Measurements from ENCODE around the gene SLCO3A1. TPM values are rescaled to one million over a fixed set of nuclear protein-coding genes. Genes with fewer than 3 reads are reported as not detected.

SLCO3A1 gene
- total RNA-seq, 1 experiment from 2014 or later: not detected

GRCh38 chr15:92153620-92154019, 300.1 kb downstream of the SLCO3A1 start:
- peaks cover 8% of the 10 kb centered on the region for H3K4me1 Mint-ChIP-seq (ENCODE audit: low read depth, unreplicated experiment)
- no TSS peak for BruUV-seq (replicated peaks)
- H3K9me3 Mint-ChIP-seq (ENCODE audit: unreplicated experiment): no peaks in the 10 kb centered on the region
- no peak for DNase-seq
- H3K27me3 Mint-ChIP-seq (ENCODE audit: insufficient read depth, unreplicated experiment): peaks cover 4% of the 10 kb centered on the region
- Histone ChIP-seq H3K4me1 (peaks cover 8% of the 10 kb centered on the region; the same call in 1 of the 2 replicates), H3K9me3 (no peaks in the 10 kb centered on the region), H3K27me3 (replicated peaks; ENCODE audit: control insufficient read depth, insufficient read depth, low read length) (no peaks in the 10 kb centered on the region), H3K4me3 (ENCODE audit: low read depth, low read length) (no peak overlapping the region), H3K36me3 (ENCODE audit: control insufficient read depth, insufficient read depth, low read length) (no peaks in the 10 kb centered on the region)
- CTCF ChIA-PET: no interaction called here
- no peak overlapping the region for H3K27ac Mint-ChIP-seq (ENCODE audit: unreplicated experiment)
- no peak overlapping the region for H3K4me3 Mint-ChIP-seq (ENCODE audit: unreplicated experiment)
- TF ChIP-seq CTCF (IDR thresholded peaks at IDR 0.05; ENCODE audit: insufficient read depth in 1 of 2, low read depth in 1 of 2, low read length in 1 of 2, severe bottlenecking in 1 of 2, unreplicated experiment in 1 of 2): no peak
- intact Hi-C loops (cut with micrococcal nuclease; ENCODE audit: unreplicated experiment): no loop called here
- no peaks in the 10 kb centered on the region for H3K36me3 Mint-ChIP-seq (ENCODE audit: insufficient read depth, unreplicated experiment)
- POLR2A ChIA-PET: no interaction called here

- no peak for DNase-seq
- no peak overlapping the region for H3K27ac Mint-ChIP-seq (ENCODE audit: unreplicated experiment)
- no TSS peak for BruUV-seq (replicated peaks)
- no peaks in the 10 kb centered on the region for H3K36me3 Mint-ChIP-seq (ENCODE audit: insufficient read depth, unreplicated experiment)
- H3K4me1 ChIP-seq: peaks cover 13% of the 10 kb centered on the region; the same call in 1 of the 2 replicates
- peaks cover 11% of the 10 kb centered on the region for H3K4me1 Mint-ChIP-seq (ENCODE audit: low read depth, unreplicated experiment)
- H3K36me3 ChIP-seq (ENCODE audit: control insufficient read depth, insufficient read depth, low read length): no peaks in the 10 kb centered on the region
- H3K4me3 ChIP-seq (ENCODE audit: low read depth, low read length): no peak overlapping the region
- H3K9me3 Mint-ChIP-seq (ENCODE audit: unreplicated experiment): no peaks in the 10 kb centered on the region
- H3K4me3 Mint-ChIP-seq (ENCODE audit: unreplicated experiment): no peak overlapping the region
- no peak for TF ChIP-seq CTCF (IDR thresholded peaks at IDR 0.05; ENCODE audit: insufficient read depth in 1 of 2, low read depth in 1 of 2, low read length in 1 of 2, severe bottlenecking in 1 of 2, unreplicated experiment in 1 of 2)
- ChIA-PET CTCF (no interaction called here), POLR2A (no interaction called here)
- peaks cover 4% of the 10 kb centered on the region for H3K27me3 Mint-ChIP-seq (ENCODE audit: insufficient read depth, unreplicated experiment)
- intact Hi-C loops (cut with micrococcal nuclease; ENCODE audit: unreplicated experiment): no loop called here
- H3K9me3 ChIP-seq: no peaks in the 10 kb centered on the region
- H3K27me3 ChIP-seq (replicated peaks; ENCODE audit: control insufficient read depth, insufficient read depth, low read length): no peaks in the 10 kb centered on the region
Measured at GRCh38 chr15:92155934-92156333, 302.4 kb downstream of the SLCO3A1 start.

- POLR2A ChIA-PET: no interaction called here
- no peaks in the 10 kb centered on the region for H3K36me3 ChIP-seq (ENCODE audit: control insufficient read depth, insufficient read depth, low read length)
- intact Hi-C loops (cut with micrococcal nuclease; ENCODE audit: unreplicated experiment): no loop called here
- H3K9me3 ChIP-seq: no peaks in the 10 kb centered on the region
- Mint-ChIP-seq H3K27ac (ENCODE audit: unreplicated experiment) (no peak overlapping the region), H3K4me3 (ENCODE audit: unreplicated experiment) (no peak overlapping the region), H3K9me3 (ENCODE audit: unreplicated experiment) (no peaks in the 10 kb centered on the region), H3K36me3 (ENCODE audit: insufficient read depth, unreplicated experiment) (no peaks in the 10 kb centered on the region), H3K4me1 (ENCODE audit: low read depth, unreplicated experiment) (peaks cover 11% of the 10 kb centered on the region), H3K27me3 (ENCODE audit: insufficient read depth, unreplicated experiment) (peaks cover 4% of the 10 kb centered on the region)
- BruUV-seq (replicated peaks): no TSS peak
- CTCF ChIA-PET: no interaction called here
- TF ChIP-seq CTCF (IDR thresholded peaks at IDR 0.05; ENCODE audit: insufficient read depth in 1 of 2, low read depth in 1 of 2, low read length in 1 of 2, severe bottlenecking in 1 of 2, unreplicated experiment in 1 of 2): no peak
- no peak for DNase-seq
- H3K27me3 ChIP-seq (replicated peaks; ENCODE audit: control insufficient read depth, insufficient read depth, low read length): no peaks in the 10 kb centered on the region
- no peak overlapping the region for H3K4me3 ChIP-seq (ENCODE audit: low read depth, low read length)
- peaks cover 13% of the 10 kb centered on the region for H3K4me1 ChIP-seq
Measured at GRCh38 chr15:92157666-92158298, 304.3 kb downstream of the SLCO3A1 start.

Measured in Caco-2 (cell line).